Large intestine (tissue), 3 donors: Measurements from ENCODE around the gene KIAA1958. TPM values are rescaled to one million over a fixed set of nuclear protein-coding genes. Genes with fewer than 3 reads are reported as not detected.

ENCODE experiments used
- DNase-seq, 2 donors: peaks; one replicate each; pipeline versions ENCODE4 v3.0.0 to v3.0.0-alpha.2; 2013
- H3K27ac ChIP-seq: one replicate; pipeline ENCODE4 v1.5.1; 2013; ENCODE audit warnings: low read length
- H3K27me3 ChIP-seq: 2 replicates; pipeline ENCODE4 v1.6.1; 2013; ENCODE audit warnings: low read length; ENCODE audit not compliant: control insufficient read depth, insufficient read depth
- H3K36me3 ChIP-seq: 2 replicates; pipeline ENCODE4 v1.6.1; 2013; ENCODE audit warnings: low read length; ENCODE audit not compliant: control insufficient read depth, insufficient read depth
- H3K4me1 ChIP-seq: one replicate; pipeline ENCODE4 v1.6.1; 2013; ENCODE audit warnings: low read length; ENCODE audit not compliant: control insufficient read depth, insufficient read depth
- H3K4me3 ChIP-seq: one replicate; pipeline ENCODE4 v1.5.1; 2013; ENCODE audit warnings: low read length
- H3K9me3 ChIP-seq: one replicate; pipeline ENCODE4 v1.6.1; 2013; ENCODE audit warnings: mild to moderate bottlenecking, low read depth, low read length, moderate library complexity; ENCODE audit not compliant: control insufficient read depth
- WGBS: methylation state at CpG from one replicate; pipeline ENCODE4 v1.1.5; 2013; ENCODE audit warnings: low lambda C conversion rate; ENCODE audit not compliant: insufficient coverage; 5-methylcytosine and 5-hydroxymethylcytosine counted together
- polyA plus RNA-seq: library from polyadenylated mRNA; unstranded; fragments of 120-200 nt; gene quantifications from one replicate; pipeline ENCODE4 v1.2.1, GENCODE V29; 2013

The KIAA1958 gene
- polyA plus RNA-seq, 1 donor, result 8.9 TPM

DNA sequence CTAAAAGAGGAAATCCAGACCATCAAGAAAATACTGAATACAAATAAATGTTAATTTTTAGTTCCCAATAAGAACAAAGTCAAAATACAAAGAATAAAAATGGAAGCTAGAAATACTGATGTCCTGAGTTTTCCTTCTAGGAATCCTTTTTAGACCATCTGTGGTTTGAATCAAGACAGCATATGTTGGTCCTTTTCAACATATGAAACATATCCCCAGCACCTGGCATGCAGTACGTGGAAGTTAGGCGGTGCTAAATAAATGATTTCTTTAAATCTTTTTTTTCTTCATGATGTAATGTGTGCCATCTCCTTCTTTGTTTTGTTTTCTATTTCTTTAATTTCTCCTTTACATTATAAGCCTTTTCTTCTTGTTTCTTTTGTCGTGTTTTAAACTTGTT, 34.0 kb downstream of the KIAA1958 start:
- H3K36me3 ChIP-seq, result no peaks in the 10 kb centered on the region
- no peaks in the 10 kb centered on the region for H3K9me3 ChIP-seq
- H3K4me3 ChIP-seq, result no peak overlapping the region
- H3K27ac ChIP-seq, result no peak overlapping the region
- H3K4me1 ChIP-seq, result no peaks in the 10 kb centered on the region
- no peak for DNase-seq
- H3K27me3 ChIP-seq, result no peaks in the 10 kb centered on the region
- WGBS, result 89% methylated on average over 1 of the region's 3 CpGs

DNA sequence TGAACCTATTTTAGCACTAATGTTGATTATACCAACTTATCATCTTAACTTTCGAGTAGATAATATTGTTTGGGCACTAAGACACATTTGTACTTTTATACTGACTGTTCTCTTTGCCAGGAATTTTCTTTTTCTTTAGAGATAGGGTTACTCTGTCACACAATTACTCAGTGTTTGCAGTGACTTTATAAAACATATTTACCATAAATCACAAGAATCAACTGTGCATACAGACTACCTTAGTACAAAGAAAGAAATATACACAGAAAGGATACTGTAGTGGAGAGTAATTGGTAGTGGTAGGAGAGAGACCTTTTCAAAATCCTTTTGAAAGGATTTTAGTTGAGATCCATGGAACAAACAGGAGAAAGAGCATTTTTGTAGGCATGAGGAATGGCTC, 40.3 kb downstream of the KIAA1958 start:
- Histone ChIP-seq H3K9me3 (no peaks in the 10 kb centered on the region), H3K36me3 (no peaks in the 10 kb centered on the region), H3K4me3 (no peak overlapping the region), H3K4me1 (peaks cover 3% of the 10 kb centered on the region), H3K27me3 (no peaks in the 10 kb centered on the region), H3K27ac (no peak overlapping the region)
- DNase-seq, result no peak
- 40% methylated on average over 1 of the region's 1 CpG for WGBS

DNA sequence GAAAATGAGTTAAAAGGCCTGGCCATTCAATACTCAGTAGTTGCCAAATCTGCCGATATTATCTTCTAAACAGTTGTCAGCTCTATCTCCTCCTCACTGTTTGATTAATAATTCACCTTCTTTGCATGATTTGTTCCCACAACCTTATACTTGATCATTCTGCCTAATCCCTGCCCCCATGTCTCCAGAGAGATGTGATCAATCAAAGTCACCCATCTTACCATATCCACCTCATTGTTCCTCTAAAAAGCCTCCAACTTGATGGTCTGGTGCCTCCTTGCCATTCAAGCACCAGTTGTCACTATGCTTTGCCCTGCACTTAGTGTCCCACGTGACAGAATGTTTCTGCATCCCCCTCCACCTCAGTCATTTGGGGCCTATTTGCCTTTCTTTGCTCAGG, 41.3 kb downstream of the KIAA1958 start:
- 67% methylated on average over 1 of the region's 2 CpGs for WGBS
- Histone ChIP-seq H3K9me3 (no peaks in the 10 kb centered on the region), H3K4me1 (peaks cover 3% of the 10 kb centered on the region), H3K36me3 (no peaks in the 10 kb centered on the region), H3K27ac (no peak overlapping the region), H3K27me3 (no peaks in the 10 kb centered on the region), H3K4me3 (no peak overlapping the region)
- DNase-seq, result no peak

DNA sequence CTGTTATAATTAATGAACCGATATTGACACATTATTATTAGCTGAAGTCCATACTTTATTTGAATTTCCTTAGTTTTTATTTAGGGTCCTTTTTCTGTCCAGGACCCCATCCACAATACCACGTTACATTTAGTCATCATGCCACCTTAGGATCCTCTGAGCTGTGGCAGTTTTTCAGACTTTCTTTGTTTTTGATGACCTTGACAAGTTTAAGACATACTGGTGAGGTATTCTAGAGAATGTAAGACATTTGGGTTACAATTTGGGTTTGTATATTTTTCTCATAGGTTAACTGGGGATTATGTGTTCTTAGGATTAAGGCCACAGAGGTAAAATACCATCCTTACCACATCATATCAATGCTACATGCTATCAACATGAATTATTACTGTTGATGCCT, 42.7 kb downstream of the KIAA1958 start:
- Histone ChIP-seq H3K27ac (no peak overlapping the region), H3K4me1 (peaks cover 3% of the 10 kb centered on the region), H3K4me3 (no peak overlapping the region), H3K27me3 (no peaks in the 10 kb centered on the region), H3K36me3 (no peaks in the 10 kb centered on the region), H3K9me3 (no peaks in the 10 kb centered on the region)
- WGBS, result 100% methylated on average over 1 of the region's 2 CpGs
- no peak for DNase-seq

DNA sequence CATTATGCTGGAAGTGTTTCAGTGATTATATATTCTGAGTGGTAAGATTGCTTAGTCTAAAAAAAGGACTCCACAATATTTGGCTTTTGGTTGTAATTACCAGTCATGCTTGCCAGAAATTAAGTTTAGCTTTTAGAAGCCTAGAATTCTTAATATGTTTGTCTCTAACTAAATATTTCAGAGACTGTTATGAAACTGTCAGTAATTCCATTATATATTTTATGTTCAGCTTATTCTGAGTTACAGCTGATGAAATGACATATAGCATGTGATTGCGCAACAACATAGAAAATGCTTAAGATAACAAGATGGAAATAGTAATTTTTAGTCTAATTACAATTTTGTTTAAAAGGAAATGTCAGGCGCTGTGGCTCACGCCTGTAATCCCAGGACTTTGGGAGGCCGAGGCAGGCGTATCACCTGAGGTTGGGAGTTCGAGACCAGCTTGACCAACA, 44.2 kb downstream of the KIAA1958 start:
- DNase-seq, result no peak
- 100% methylated on average over 1 of the region's 6 CpGs for WGBS
- Histone ChIP-seq H3K27me3 (no peaks in the 10 kb centered on the region), H3K27ac (no peak overlapping the region), H3K4me3 (no peak overlapping the region), H3K36me3 (no peaks in the 10 kb centered on the region), H3K4me1 (peaks cover 3% of the 10 kb centered on the region), H3K9me3 (no peaks in the 10 kb centered on the region)

DNA sequence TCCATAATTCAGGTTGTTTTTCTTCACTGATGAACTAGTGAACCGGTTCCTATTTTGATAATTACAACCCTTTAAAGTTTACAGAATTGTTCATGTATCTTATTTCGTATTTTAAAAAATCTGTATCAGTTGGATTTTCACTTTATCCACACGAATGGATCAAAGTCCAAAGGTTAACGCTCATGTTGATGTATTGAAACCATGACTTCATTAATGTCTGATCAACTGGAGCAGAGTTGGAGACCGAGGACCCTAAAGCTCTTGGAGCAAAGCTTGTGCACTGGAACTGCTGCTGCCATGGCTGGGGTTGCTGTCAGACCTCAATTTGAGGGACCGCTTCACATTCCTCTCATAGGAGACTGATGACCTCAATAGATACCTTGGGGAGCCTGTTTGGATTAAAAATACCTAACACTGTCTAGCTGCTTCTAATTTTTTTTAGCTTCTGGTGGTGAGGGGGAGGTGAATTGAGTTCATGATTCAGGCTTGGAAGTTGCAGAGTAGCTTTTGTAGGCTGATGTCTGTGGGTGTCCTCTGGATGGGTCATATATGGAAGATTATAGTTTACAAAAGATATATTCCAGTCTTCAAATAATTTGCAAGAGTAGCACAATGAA, 45.1 kb downstream of the KIAA1958 start:
- Histone ChIP-seq H3K36me3 (no peaks in the 10 kb centered on the region), H3K9me3 (no peaks in the 10 kb centered on the region), H3K27me3 (no peaks in the 10 kb centered on the region), H3K27ac (no peak overlapping the region), H3K4me1 (peaks cover 3% of the 10 kb centered on the region), H3K4me3 (no peak overlapping the region)
- DNase-seq, result peak in 1 of 2 donors; percentile 56
- 30% methylated on average over 3 of the region's 6 CpGs for WGBS

DNA sequence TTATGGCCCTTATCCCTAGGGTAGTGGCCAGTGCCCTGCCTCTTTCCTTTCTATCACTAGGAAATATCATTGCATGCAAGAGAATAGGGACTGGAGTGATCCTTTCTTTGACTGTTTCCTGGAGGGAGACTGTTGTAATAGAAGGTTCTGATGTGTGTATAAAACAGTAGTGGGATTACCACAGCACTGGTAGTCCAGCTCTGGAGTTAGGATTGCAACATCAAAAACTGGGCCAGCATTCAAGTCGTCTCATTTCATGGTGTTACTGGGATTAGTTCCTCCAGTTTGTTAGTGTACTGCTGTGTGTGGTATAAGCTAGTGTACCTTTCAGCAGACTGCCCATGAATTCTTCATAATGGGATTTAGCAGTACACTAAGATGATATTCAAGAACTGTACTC, 45.8 kb downstream of the KIAA1958 start:
- no peaks in the 10 kb centered on the region for H3K9me3 ChIP-seq
- no CpG with 5 or more reads among the region's 1 CpG for WGBS
- no peak overlapping the region for H3K27ac ChIP-seq
- peaks cover 3% of the 10 kb centered on the region for H3K4me1 ChIP-seq
- H3K4me3 ChIP-seq, result no peak overlapping the region
- no peaks in the 10 kb centered on the region for H3K27me3 ChIP-seq
- DNase-seq, result no peak
- H3K36me3 ChIP-seq, result peaks cover 2% of the 10 kb centered on the region

DNA sequence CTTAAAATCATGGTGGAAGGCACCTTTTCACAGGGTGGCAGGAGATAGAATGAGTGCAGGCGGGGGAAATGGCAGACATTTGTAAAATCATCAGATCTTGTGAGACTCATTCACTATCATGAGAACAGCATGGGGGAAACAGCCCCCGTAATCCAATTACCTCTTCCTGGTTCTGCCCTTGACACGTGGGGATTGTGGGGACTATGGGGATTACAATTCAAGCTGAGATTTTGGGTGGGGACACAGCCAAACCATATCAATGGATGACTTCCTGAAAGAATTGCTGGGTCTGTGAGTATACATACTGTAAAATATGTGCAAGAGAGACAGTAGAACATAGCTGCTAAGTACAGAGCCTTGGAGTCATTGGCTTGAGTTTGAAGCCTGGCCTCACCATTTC, 47.0 kb downstream of the KIAA1958 start:
- no peak for DNase-seq
- no peak overlapping the region for H3K27ac ChIP-seq
- H3K4me1 ChIP-seq, result peaks cover 3% of the 10 kb centered on the region
- no peaks in the 10 kb centered on the region for H3K27me3 ChIP-seq
- H3K4me3 ChIP-seq, result no peak overlapping the region
- peaks cover 2% of the 10 kb centered on the region for H3K36me3 ChIP-seq
- H3K9me3 ChIP-seq, result no peaks in the 10 kb centered on the region
- no CpG with 5 or more reads among the region's 3 CpGs for WGBS

DNA sequence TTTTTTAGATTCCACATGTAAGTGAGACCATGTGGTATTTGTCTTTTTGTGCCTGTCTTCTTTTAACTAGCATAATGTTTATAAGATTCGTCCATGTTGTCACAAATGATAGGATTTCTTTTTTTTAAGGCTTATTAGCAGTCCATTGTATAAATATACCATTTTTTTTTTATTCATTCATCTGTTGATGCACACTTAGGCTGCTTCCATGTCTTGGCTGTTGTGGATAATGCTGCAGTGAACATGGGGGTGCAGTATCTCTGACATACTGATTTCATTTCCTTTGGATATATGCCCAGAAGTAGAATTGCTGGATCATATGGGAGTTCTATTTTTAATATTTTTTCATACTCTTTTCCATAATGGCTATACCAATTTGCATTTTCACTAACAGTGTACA, 48.7 kb downstream of the KIAA1958 start:
- no peaks in the 10 kb centered on the region for H3K9me3 ChIP-seq
- DNase-seq, result no peak
- no peak overlapping the region for H3K4me3 ChIP-seq
- no peak overlapping the region for H3K27ac ChIP-seq
- peaks cover 3% of the 10 kb centered on the region for H3K4me1 ChIP-seq
- WGBS, result 0% methylated on average over 1 of the region's 1 CpG
- H3K36me3 ChIP-seq, result peaks cover 2% of the 10 kb centered on the region
- H3K27me3 ChIP-seq, result no peaks in the 10 kb centered on the region

DNA sequence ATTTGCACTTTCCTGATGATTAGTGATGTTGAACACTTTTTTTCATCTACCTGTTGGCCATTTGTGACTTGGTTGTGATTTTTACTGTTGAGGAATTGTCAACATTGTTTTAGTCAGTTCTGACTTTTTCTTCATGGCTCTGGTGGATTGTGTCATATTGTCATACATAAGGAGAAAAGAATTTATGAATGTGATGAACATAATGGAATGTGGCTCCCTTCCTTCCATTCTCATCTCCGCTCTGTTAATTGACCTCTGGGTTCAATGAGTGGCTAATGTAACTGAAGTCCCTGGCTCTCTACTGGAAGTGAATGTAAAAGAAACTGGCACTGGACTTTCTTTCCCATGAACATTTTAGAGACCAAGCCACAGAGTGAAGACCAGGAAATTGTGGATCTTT, 49.2 kb downstream of the KIAA1958 start:
- Histone ChIP-seq H3K4me1 (peaks cover 3% of the 10 kb centered on the region), H3K27me3 (no peaks in the 10 kb centered on the region), H3K36me3 (peaks cover 2% of the 10 kb centered on the region), H3K27ac (no peak overlapping the region), H3K9me3 (no peaks in the 10 kb centered on the region), H3K4me3 (no peak overlapping the region)
- no peak for DNase-seq
- no CpG with 5 or more reads among the region's 1 CpG for WGBS

DNA sequence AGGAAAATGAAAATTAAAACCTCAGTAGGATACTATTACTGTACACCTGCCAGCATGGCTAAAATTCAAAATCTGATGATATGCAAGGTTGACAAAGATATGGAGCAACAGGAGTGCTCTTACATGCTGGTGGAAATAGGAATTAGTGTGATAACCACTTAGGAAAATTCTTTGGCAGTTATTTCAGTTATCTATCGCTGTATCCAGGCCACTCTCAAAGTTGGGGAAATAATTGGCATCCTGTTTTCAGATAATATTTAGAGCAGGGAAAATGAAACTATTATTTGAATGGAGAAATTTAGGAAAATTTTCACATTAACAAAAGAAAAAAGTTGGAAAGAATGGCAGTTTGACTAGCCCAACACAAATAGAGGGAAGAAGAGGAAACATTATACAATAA, 50.9 kb downstream of the KIAA1958 start:
- WGBS, result 100% methylated on average over 1 of the region's 1 CpG
- H3K4me3 ChIP-seq, result no peak overlapping the region

More for the DNA sequence above, 50.9 kb downstream of the KIAA1958 start:
- H3K27ac ChIP-seq, result no peak overlapping the region
- DNase-seq, result no peak
- no peaks in the 10 kb centered on the region for H3K27me3 ChIP-seq
- no peaks in the 10 kb centered on the region for H3K4me1 ChIP-seq
- H3K9me3 ChIP-seq, result no peaks in the 10 kb centered on the region
- H3K36me3 ChIP-seq, result peaks cover 2% of the 10 kb centered on the region
